Measurements from ENCODE around the gene NEMP1. TPM values are rescaled to one million over a fixed set of nuclear protein-coding genes. Genes with fewer than 3 reads are reported as not detected.
A peak's percentile ranks its signal among the peaks of the same experiment; 100 is the strongest.

NEMP1 gene
- total and polyA plus RNA-seq, 2 of the 13 experiments (the other 11 are each of a cell fraction or from before 2014, with no cell fraction given), result 11.4 to 12.9 TPM

DNA sequence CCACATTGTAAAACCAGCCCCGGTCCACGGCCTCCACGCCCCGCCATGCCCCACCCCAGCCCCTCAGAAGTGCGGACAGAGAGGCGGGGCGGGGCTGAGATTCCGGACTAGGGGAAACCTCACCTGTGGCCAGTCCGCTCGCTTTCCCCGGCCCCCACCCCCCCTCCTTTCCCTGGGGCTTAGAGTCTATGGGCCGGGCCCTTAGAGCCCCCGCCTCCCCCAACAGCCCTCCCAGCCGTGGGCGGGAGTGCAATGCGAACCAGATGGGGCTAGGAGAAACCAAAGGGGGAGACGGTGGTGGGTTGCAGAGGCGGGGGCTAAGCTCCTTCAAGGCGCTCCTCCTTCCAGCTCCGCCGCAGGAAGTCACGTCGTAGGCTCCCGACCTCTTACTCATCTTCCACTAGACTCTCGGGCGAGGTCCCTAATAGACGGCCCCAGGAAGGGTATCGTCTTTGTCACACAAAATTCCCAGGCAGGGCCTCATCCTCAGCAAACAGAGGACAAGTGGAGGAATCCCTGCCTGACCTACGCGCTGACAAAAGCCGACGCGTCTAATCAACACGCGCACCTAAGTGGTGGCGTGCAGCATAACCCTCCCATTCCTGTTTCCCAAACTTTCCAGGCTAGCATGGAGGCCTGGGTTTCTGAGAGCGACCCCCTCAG is 9.2 kb upstream of the NEMP1 start:
- H3K4me3 ChIP-seq (replicated peaks in 1 of 3; ENCODE audit: insufficient read depth in 1 of 3, low read depth in 2 of 3, low read length in 3 of 3), result peak overlapping the region; percentile 64 to 82 (median 70)
- H3K9ac ChIP-seq (ENCODE audit: insufficient read depth, low read depth, low read length), result peak overlapping the region; percentile 70
- ChIA-PET CTCF (ENCODE audit: low intra/inter-chr PET ratio, low total read pairs) (no interaction called here), POLR2A (interaction anchor here (0.9 to 5.0 kb wide), 8 partner anchors 8 to 142 kb away, joined by 3 to 184 read pairs (median 19); partner anchors contain the start of genes LRP1, NEMP1, SHMT2 and STAT6)
- DNase-seq (ENCODE audit: low spot score), result peak; percentile 60
- intact Hi-C loops (cut with micrococcal nuclease; ENCODE audit: unreplicated experiment) (loop anchor here (1.0 to 2.0 kb wide), 2 partner anchors 14 to 23 kb away; partner anchors contain the start of gene STAT6), in situ Hi-C loops (cut with HindIII; ENCODE audit: extremely low pct_ligation_motif_present, low pct_unique_long_range_greater_than_20kb) (no loop called here)
- peaks cover 5 to 21% of the 10 kb centered on the region in 2 experiments; a peak in 4 of 5 replicates for H3K36me3 ChIP-seq (replicated peaks in 1 of 2; ENCODE audit: control insufficient read depth in 1 of 2, insufficient read depth in 2 of 2, low read length in 2 of 2)
- peak overlapping the region; percentile 88 for H3K27ac ChIP-seq (ENCODE audit: extremely low read length, insufficient read depth, low read length)
- no peak overlapping the region for H2AFZ ChIP-seq (ENCODE audit: low read length)
- BruUV-seq (replicated peaks), result TSS peak; percentile 68
- H3K9me3 ChIP-seq (ENCODE audit: low read length), result no peaks in the 10 kb centered on the region
- H3K27me3 ChIP-seq (ENCODE audit: control insufficient read depth in 1 of 2, insufficient read depth in 2 of 2, low read length in 2 of 2), result no peaks in the 10 kb centered on the region; a peak in 1 of 5 replicates
- peaks cover 15% of the 10 kb centered on the region for H3K79me2 ChIP-seq (ENCODE audit: insufficient read depth, low read length)
- peaks cover 28% of the 10 kb centered on the region for H3K4me1 ChIP-seq (ENCODE audit: insufficient read depth, low read length)
- peak overlapping the region; percentile 90 for H3K4me2 ChIP-seq (ENCODE audit: low read depth, low read length)
- peak; percentile 34 for FAIRE-seq
- WGBS (ENCODE audit: low lambda C conversion rate), result no CpG with 5 or more reads among the region's 37 CpGs
- no peaks in the 10 kb centered on the region for H4K20me1 ChIP-seq (ENCODE audit: insufficient read depth, low read length)
- peak; percentile 36 for ATAC-seq
- TF ChIP-seq ZNF703 (CRISPR knock-in tag; IDR thresholded peaks at IDR 0.05; ENCODE audit: borderline replicate concordance) (no peak), HOXD1 (CRISPR knock-in tag; IDR thresholded peaks at IDR 0.05) (no peak), YEATS4 (CRISPR knock-in tag; IDR thresholded peaks at IDR 0.05; ENCODE audit: borderline replicate concordance) (no peak), ARID2 (CRISPR knock-in tag; IDR thresholded peaks at IDR 0.05; ENCODE audit: borderline replicate concordance) (no peak), SIX4 (CRISPR knock-in tag; IDR thresholded peaks at IDR 0.05) (no peak), ZNF12 (CRISPR knock-in tag; IDR thresholded peaks at IDR 0.05) (no peak), ZNF777 (CRISPR knock-in tag; IDR thresholded peaks at IDR 0.05) (peak; percentile 60), ZNF709 (CRISPR knock-in tag; IDR thresholded peaks at IDR 0.05) (peak; percentile 24; the same call in 1 of the 2 replicates), ZNF343 (CRISPR knock-in tag; IDR thresholded peaks at IDR 0.05) (0 out of 2 replicates have a peak, but pooled peaks have one; percentile 45), HINFP (CRISPR knock-in tag; IDR thresholded peaks at IDR 0.05; ENCODE audit: low read depth) (no peak), MXD4 (CRISPR knock-in tag; IDR thresholded peaks at IDR 0.05) (peak; percentile 0; the same call in 1 of the 2 replicates), ZNF891 (CRISPR knock-in tag; IDR thresholded peaks at IDR 0.05) (peak; percentile 70; the same call in 1 of the 2 replicates), U2AF2 (IDR thresholded peaks at IDR 0.05; ENCODE audit: low read depth, low read length) (no peak), SAFB2 (CRISPR knock-in tag; IDR thresholded peaks at IDR 0.05; ENCODE audit: borderline replicate concordance, low read depth) (no peak), ZNF354B (CRISPR knock-in tag; IDR thresholded peaks at IDR 0.05) (no peak), POLR2A (IDR thresholded peaks at IDR 0.05; ENCODE audit: insufficient read depth in 1 of 2, low read depth in 2 of 2, low read length in 2 of 2) (peak in 1 of 2 experiments; percentile 65; a peak in 1 of 4 replicates), MED13 (CRISPR knock-in tag; IDR thresholded peaks at IDR 0.05) (no peak), TAF1 (CRISPR knock-in tag; IDR thresholded peaks at IDR 0.05) (peak; percentile 16; the same call in 1 of the 2 replicates), GATAD1 (CRISPR knock-in tag; IDR thresholded peaks at IDR 0.05) (no peak), ATF5 (CRISPR knock-in tag; IDR thresholded peaks at IDR 0.05; ENCODE audit: low read depth) (0 out of 2 replicates have a peak, but pooled peaks have one; percentile 8), DNMT1 (CRISPR knock-in tag; IDR thresholded peaks at IDR 0.05) (0 out of 2 replicates have a peak, but pooled peaks have one; percentile 1)
- TF ChIP-seq, protein P1, sequence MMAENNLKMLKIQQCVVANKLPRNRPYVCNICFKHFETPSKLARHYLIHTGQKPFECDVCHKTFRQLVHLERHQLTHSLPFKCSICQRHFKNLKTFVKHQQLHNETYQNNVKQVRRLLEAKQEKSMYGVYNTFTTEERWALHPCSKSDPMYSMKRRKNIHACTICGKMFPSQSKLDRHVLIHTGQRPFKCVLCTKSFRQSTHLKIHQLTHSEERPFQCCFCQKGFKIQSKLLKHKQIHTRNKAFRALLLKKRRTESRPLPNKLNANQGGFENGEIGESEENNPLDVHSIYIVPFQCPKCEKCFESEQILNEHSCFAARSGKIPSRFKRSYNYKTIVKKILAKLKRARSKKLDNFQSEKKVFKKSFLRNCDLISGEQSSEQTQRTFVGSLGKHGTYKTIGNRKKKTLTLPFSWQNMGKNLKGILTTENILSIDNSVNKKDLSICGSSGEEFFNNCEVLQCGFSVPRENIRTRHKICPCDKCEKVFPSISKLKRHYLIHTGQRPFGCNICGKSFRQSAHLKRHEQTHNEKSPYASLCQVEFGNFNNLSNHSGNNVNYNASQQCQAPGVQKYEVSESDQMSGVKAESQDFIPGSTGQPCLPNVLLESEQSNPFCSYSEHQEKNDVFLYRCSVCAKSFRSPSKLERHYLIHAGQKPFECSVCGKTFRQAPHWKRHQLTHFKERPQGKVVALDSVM (CRISPR knock-in tag; IDR thresholded peaks at IDR 0.05), result 0 out of 2 replicates have a peak, but pooled peaks have one; percentile 28

All from HepG2 (cell line).